Renal cortex interstitium (tissue), 15 donors: ENCODE measurements around the gene SPATA9. TPM values are rescaled to one million over a fixed set of nuclear protein-coding genes. Genes with fewer than 3 reads are reported as not detected.
A peak's percentile ranks its signal among the peaks of the same experiment; 100 is the strongest.

Source experiments
- DNase-seq, 11 donors: peaks; one replicate each; pipeline ENCODE4 v3.0.0-alpha.2; 2013; ENCODE audit warnings: low read depth in 9 of 11, low spot score in 4 of 11; ENCODE audit errors: extremely low read depth in 1 of 11
- long read RNA-seq, 16 experiments: transcript quantifications; one replicate each; lab custom pipeline, GENCODE V29; 2026
- polyA plus RNA-seq, 3 donors: library from polyadenylated mRNA; unstranded; fragments of 120-200 nt; gene quantifications; one replicate each; pipeline ENCODE4 v1.2.1, GENCODE V29; 2013; ENCODE audit not compliant: insufficient read length in 3 of 3

SPATA9 gene, protein sequence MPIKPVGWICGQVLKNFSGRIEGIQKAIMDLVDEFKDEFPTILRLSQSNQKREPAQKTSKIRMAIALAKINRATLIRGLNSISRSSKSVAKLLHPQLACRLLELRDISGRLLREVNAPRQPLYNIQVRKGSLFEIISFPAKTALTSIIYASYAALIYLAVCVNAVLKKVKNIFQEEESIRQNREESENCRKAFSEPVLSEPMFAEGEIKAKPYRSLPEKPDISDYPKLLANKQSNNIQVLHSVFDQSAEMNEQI
- 1 to 10 TPM; 1.2 to 1.7 (median 1.4) TPM for polyA plus RNA-seq
- long read RNA-seq, donor 1: 0 reads
- long read RNA-seq, donor 2: 0 reads
- long read RNA-seq, donor 3: 0 reads
- long read RNA-seq, donor 4: 0 reads
- long read RNA-seq, donor 5: 0 reads
- long read RNA-seq, donor 6: 0 reads
- long read RNA-seq, donor 7: 0 reads
- long read RNA-seq, donor 8: 0 reads
- long read RNA-seq, donor 9: 0 reads
- long read RNA-seq, donor 10: 0 reads
- long read RNA-seq, donor 11: 0 reads
- long read RNA-seq, donor 12: 0 reads
- long read RNA-seq, donor 13: 0 reads
- long read RNA-seq, donor 14: 0 reads
- long read RNA-seq, donor 15: 0 reads
- long read RNA-seq, donor 16: 0 reads

DNA sequence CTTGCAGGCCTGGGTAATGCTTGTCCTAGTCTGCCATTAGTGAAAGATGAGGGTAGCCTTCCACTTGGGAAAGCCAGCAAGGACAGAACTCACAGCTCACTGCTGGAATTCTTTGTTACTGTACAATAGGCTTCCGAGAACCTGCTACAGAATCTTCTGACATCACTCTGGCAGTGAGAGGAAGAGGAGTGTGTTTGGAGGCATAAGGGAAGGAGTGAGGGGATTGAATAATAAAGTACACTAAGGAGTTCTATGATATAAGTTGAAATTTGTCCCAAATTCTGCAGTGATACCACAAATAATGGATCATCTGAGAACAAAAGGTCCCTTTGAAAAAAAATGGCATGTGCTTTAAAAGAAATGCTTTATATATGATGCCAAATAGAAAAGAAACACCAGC, at the start of gene SPATA9:
SPATA9 (minus strand) TSS at position 101 of the 400 bp plus-strand sequence. CDS start 137 bp downstream, outside the sequence.
- DNase-seq: no peak

DNA sequence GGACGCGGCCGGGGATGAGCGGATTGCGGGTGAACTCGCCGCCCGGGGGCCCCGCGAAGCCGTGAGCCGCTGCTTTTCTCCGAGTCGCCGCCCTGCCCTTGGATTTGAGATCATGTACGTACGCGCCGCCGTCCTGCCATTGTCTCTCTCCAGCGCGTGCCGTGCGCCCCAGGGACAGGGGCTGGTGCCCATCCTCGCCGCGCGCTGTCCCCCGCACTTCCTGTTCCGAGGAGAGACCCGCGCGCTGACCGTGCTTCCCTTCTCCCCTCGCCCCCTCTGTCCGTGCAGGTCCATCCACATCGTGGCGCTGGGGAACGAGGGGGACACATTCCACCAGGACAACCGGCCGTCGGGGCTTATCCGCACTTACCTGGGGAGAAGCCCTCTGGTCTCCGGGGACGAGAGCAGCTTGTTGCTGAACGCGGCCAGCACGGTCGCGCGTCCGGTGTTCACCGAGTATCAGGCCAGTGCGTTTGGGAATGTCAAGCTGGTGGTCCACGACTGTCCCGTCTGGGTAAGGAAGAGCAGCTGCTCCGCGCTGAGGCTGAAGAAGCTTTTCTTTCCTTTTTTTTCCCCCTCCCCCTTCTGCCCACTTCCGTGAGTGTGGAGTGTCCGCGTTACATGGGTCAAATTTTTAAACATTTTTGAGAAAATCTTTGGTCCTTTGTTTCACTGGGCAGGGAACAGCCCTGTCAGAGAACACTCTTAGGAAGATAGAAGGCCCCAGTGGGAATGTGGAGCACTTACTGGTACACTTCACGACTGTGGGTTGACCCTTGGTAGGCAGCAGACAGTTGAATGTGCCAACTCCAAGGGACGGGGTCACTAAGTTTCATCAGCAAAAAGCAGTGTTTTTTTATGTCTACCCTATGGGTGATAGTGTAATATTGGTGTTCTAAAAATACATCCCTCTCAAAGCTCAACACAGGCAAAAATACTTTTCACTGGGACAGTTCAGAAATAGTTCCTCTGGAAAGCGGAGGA, 49.1 kb upstream of the SPATA9 start:
- DNase-seq: peak in 8 of 11 donors; percentile 24 to 56 (median 47)

DNA sequence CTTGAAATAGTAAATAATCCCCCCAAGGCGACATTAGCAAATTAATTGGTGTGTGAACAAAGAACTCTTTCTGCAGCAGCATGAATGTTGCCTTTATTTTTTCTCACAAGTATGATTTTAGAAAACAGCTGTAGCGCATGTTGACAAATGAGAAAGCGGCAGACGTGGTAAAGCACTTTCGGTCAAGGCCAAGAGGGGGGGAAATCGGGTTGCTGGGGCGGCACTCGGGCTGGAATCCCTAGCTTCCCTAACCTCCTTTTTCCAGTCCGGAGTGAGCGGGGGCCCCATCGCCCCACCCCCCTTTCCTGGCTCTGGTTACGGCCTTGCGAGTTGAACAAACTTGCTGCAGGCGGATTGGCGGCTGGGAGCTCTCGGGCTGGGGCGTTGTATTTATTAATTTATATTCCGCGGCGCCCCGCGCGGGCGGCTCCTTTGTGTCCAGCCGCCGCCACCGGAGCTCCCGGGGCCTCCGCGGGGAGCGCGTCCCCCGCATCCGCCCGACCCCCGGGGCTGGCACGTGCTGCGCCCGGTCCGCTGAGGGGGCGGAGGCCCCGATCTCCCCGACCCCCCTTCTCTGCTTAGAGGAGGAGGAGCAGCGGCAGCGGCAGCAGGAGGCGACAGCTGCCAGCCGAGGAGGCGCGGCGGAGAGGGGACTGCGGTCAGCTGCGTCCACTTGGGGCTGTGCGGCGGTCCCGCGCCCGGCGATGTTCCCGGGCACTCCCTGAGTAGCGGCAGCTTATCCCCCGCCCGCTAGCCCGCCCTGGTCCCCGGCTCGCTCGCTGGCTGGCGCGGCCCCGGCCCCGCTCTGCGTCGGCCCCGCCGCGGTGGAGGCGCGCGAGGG, 48.2 kb upstream of the SPATA9 start, which contains the start of gene RHOBTB3:
RHOBTB3 (plus strand) TSS at position 607 of the 841 bp plus-strand sequence. CDS start 347 bp downstream, outside the sequence.
- peak; percentile 64 to 91 (median 84) for DNase-seq

DNA sequence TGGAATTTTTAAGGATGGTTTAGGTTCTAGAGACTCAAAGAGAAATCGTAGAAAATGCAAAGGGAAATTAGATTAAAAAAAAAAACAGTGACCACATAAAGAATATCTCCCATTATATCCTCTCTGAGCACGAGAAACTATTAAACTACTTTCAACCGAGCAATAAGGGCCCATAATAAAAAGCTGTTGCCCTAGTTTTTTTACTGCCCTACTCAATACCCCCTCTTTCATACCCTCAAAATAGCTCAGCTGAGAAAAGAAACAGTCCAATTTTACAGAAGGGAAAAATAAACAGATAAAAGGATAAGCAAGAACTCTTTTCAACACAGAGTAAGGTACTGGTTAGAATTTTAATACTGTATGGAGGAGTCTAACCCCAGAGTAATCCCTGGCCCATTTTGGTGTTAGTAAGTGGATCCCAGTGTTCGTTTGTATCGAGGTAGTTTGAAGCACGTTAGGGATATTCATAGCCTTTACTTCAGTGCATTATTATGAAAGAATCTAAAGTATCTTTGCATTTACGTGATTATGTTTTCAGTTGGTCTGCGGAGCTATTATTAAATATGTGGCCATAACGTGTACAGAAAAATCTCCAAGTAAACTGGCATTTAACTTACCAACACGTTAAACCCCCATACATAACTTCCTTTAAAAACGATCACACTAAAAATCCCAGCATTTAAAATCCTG, 47.4 kb upstream of the SPATA9 start:
- no peak for DNase-seq

DNA sequence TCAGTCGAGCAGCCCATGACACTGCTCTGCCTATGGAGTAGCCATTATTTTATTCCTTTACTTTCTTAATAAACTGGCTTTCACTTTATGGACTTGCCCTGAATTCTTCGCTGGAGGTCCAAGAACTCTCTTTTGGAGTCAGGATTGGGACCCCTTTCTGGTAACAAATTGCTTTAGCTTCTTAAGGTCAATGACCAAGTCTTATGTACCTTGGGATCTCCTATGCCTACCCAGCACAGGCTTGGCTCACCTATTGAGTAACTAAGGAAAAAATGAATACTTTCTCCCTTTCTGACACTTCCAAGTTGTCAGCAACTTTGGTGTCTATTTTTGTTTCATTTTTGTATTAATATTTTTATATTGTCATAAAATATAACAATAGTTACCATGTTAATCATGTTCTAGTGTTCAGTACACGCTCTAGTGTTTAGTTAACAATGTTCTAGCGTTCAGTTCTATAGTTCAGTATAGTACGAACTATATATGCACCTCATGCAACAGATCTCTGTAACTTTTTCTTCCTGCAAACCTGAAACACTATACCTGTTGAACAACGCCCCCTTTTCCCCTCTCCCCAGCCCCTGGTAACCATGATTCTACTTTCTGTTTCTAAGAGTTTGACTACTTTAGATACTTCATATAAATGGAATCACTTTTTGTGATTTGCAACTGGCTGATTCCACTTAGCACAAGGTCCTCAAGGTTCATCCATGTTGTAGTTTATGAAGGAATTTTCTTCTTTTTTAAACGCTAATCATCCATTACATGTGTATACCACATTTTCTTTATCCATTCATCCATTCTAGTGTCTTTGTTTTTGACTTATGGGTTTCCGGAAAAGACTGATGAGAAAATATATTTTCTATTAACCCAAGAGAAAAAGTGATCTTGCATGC, 46.6 kb upstream of the SPATA9 start:
- DNase-seq: no peak

DNA sequence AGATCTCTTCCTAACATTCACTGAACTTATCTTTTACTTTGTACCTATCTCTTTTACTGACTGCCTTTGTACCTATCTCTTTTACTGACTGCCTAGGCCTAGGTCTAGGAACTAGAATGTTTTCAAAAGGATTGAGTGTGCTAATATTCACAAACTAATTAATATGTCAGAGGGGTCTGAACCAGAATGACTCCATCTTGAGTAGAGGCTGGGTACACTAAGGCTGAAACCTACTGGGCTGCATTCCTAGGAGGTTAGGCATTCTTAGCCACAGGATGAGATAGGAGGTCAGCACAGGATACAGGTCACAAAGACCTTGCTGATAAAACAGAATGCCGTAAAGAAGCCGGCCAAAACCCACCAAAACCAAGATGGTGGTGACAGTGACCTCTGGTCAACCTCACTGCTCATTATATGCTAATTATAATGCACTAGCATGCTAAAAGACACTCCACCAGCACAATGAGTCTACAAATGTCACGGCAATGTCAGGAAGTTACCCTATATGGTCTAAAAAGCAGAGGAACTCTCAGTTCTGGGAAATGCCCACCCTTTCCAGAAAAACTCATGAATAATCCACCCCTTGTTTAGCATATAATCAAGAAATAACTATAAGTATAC, 45.8 kb upstream of the SPATA9 start:
- no peak for DNase-seq

DNA sequence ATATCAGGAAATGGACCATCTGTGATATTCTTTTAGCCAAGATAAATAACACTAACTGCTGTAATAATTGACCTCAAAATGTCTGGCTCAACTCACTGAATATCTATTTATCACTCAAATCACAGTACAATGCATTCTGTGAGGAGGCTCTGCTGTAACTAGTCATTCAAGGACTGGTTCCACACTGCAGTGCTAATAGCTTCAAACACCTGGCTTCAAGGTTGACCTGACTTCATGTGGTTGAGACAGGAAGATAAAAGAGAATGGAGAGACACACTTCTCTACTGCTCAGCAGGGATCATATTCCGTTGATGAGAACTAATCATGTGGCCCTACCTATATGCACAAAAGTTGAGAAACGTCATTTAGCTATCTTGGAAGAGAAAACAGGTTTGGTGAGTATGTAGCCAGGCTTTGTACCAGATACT, 45.0 kb upstream of the SPATA9 start:
- DNase-seq: no peak

DNA sequence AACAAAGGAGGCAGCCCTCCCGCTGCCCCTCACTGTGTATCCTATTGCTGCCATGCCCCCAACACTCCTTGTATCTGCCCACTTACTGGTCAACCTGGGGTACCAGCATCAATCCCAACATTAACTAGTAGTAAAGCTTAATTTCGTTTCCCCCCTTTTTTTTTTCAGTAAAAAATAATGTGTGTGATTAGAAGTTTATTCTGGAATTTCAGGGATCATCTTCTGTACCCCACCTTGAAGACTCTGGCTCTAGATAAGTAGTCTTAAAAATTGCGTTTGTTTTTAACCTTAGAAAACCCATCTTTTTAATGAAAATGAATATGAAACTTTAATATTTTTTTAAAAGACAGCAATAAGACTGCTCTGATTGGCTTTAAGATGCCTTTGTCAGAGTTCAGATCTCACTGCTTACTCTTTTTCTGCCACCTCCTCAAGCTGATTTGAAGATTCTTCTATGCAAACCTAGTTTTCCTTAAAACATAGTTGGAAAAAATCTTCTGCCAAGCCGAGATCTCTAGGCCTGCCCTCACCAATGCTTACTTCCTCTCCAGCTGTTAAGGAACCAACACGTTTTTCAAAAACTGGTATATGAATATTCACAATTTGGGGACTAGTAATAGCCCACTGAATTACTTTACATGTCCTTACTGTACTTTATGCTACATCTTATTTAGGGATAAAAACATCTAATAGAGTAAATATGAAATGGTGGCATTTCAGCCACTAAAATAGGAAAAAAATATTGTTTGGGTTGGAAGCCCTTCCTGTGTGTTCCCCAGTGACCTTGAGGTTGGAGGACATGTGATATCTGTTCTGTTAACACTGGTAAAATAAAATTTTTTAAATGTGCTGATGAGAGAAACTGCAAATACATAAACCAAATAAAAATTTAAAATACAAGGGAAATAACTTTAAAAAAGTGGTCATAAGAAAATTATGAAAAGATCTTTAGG, 44.3 kb upstream of the SPATA9 start:
- DNase-seq: no peak

DNA sequence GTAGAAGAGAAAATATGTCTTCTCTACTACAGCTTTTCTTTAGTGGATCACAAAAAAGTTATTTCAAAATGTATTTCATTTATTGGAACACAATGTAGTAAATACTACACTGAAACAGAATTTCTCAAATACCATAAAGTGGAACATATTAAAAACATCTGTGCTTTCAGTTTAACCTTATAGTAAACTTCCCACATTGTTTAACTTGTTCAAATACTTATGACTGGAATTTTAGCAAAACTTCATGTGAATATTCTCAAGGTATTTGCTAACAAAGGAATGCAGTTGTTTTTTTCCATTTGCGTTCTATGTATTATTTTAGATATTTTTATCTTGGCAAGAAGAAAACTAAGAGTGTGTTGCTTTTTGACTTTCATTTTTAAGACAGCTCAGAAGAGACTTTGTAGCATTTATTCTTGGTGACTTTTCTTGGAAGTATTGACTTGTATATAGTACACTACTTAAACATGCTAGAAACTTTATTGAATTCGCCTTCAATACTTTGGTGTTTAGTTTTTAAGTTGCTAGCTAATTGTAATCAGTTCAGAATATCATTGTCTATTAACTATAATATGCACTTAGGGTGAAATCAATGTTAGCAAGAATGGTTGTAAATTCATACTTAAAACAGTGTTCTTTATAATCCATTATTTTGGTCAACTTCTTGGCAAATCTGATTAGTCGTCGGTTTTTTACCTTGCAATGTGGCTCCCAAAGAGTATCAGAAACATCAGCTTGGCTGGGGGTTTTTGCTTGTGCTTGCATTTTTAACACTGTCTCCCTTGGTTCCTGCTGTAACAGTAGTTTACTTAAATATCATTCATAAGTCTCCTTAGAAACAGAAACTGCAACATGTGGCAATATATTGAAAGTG, 43.4 kb upstream of the SPATA9 start:
- DNase-seq: no peak

DNA sequence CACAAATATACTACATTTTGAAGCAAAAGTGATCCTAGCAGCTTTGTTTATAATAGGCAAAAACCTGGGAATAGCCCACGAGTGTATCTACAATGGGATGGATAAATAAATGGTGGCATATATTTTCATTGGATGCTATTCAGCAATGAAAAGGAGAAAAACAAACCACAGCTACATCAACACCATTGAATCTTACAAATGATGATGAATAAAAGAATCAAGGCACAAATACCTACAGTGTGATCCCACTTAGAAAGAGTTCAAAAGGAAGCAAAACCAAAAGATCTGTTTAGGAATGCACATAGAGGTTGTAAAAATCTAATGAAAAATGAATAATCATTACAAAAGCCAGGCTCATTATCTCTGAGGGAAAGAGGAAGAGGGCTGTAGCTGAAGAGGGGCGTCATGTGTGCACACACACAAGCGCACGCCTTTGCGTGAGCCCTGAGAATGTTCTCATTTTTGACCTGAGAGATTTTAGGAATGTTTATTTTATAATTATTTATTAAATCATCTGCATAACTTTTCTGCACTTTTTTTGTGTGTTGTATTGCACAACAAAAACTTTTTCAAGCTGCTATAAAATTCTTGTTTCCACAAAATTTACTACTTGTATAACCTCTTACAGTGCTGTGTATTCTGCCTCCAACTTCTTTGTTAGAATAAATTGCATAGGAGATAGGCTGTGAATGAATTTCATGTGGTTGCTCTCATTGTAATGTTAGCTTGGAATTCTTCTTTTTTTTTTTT, 42.5 kb upstream of the SPATA9 start:
- no peak for DNase-seq

DNA sequence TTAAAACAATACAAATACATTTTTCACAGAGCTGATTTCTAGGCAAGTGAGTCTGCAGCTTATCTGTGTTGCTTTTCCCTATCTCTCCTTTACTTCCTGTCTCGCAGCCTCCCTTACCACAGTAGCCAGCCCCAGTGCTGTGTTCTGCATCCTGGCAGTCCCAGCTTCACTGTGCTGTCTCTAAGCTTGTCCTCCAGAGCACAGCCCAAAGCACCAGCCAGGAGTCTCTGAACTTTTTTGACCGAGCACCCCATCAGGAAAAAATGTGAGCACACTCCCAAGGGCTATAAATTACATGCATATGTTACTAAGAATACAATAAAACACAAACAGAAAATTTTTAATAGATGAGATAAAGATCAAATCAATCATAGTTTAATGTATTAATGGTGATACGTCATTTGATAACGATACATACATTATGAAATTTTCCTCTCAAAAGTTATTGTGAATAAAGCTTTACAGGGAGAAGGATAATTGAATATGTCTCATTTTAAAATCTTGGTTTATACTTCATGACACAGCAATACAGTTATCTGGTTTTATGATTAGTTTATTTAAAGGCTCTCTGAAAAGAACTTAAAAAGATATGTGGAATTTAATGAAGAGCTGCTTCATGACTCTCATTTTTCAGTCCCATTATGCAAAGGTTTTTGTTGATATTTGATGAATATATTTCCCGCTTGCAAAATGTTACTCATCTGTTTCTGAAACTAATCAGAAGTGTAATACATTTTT, 41.0 kb upstream of the SPATA9 start:
- no peak for DNase-seq

DNA sequence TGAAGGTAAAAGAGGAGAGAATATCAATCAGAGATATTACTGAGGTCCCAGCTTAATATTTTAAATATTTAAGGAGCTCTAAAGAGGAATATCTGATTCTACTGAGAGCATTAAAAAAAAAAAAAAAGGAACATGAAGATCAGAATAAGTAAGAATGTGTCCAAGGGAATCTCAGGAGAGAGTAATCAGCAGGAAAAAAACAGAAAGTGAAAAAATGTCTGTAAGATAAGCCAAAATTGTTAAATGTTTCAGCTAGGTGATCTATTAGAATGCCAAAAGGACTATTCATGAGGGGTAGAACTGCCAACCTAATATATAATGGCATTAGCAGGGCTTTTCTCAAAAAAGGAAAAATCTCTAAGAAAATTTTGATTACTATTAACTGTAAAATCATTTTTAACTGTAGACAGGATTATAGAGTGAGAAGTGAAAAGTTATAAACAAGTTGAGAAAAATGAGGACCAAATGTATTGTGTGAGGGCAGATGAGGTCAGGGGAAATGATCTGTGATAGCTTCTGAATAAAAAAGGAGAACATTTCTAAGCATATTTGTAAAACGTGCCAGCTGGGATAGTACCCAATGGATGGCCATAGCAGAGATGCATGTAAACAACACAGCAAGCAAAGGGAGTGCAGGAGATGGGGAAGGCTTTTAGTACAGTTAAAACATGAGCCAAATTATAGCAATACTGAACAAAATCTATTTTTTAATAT, 38.9 kb upstream of the SPATA9 start:
- DNase-seq: no peak
